ENCODE results near the gene ZMYND19.
A peak's percentile ranks its signal among the peaks of the same experiment; 100 is the strongest.

The ZMYND19 gene

GRCh38 chr9:137590469-137591383 is at the start of gene ZMYND19:
TSS of gene ZMYND19 (minus strand) at chr9:137590512. CDS start at chr9:137590263, 249 bp downstream.
- Histone ChIP-seq H3K27me3 (peaks cover 4% of the 10 kb centered on the region), H3K4me1 (ENCODE audit: control insufficient read depth in 1 of 2, insufficient read depth in 1 of 2, low read depth in 1 of 2, low read length in 1 of 2) (peaks cover 28 to 33% of the 10 kb centered on the region in 2 experiments), H3K4me3 (ENCODE audit: low read depth in 1 of 2, low read length in 1 of 2) (peak within 1 kb of the TSS; percentile 65 to 83), H3K27ac (peak within 1 kb of the TSS; percentile 70), H3K9me3 (no peaks in the 10 kb centered on the region), H3K36me3 (no peaks in the 10 kb centered on the region)
- TF ChIP-seq CTCF (IDR thresholded peaks at IDR 0.05) = peak; percentile 32

- Histone ChIP-seq H3K36me3 (peaks cover 4% of the 10 kb centered on the region), H3K27ac (peak overlapping the region; percentile 59), H3K4me1 (ENCODE audit: control insufficient read depth in 1 of 2, insufficient read depth in 1 of 2, low read depth in 1 of 2, low read length in 1 of 2) (peaks cover 0 to 6% of the 10 kb centered on the region in 2 experiments), H3K27me3 (no peaks in the 10 kb centered on the region), H3K4me3 (ENCODE audit: low read depth in 1 of 2, low read length in 1 of 2) (no peak overlapping the region), H3K9me3 (no peaks in the 10 kb centered on the region)
- no peak for TF ChIP-seq CTCF (IDR thresholded peaks at IDR 0.05)
These were observed 49.2 kb upstream of the ZMYND19 start for GRCh38 chr9:137639303-137640051.

- no peak for TF ChIP-seq CTCF (IDR thresholded peaks at IDR 0.05)
- no peaks in the 10 kb centered on the region for H3K27me3 ChIP-seq
- peak overlapping the region; percentile 59 for H3K27ac ChIP-seq
- H3K36me3 ChIP-seq = no peaks in the 10 kb centered on the region
- peaks cover 0 to 6% of the 10 kb centered on the region in 2 experiments for H3K4me1 ChIP-seq (ENCODE audit: control insufficient read depth in 1 of 2, insufficient read depth in 1 of 2, low read depth in 1 of 2, low read length in 1 of 2)
- H3K4me3 ChIP-seq (ENCODE audit: low read depth in 1 of 2, low read length in 1 of 2) = no peak overlapping the region
- no peaks in the 10 kb centered on the region for H3K9me3 ChIP-seq
These were observed 48.4 kb upstream of the ZMYND19 start for GRCh38 chr9:137638680-137639079.

GRCh38 chr9:137634016-137634415 is 43.7 kb upstream of the ZMYND19 start:
- H3K9me3 ChIP-seq = no peaks in the 10 kb centered on the region
- no peaks in the 10 kb centered on the region for H3K27me3 ChIP-seq
- no peak overlapping the region for H3K27ac ChIP-seq
- no peak overlapping the region for H3K4me3 ChIP-seq (ENCODE audit: low read depth in 1 of 2, low read length in 1 of 2)
- TF ChIP-seq CTCF (IDR thresholded peaks at IDR 0.05) = no peak
- H3K4me1 ChIP-seq (ENCODE audit: control insufficient read depth in 1 of 2, insufficient read depth in 1 of 2, low read depth in 1 of 2, low read length in 1 of 2) = peaks cover 15 to 32% of the 10 kb centered on the region in 2 experiments
- H3K36me3 ChIP-seq = no peaks in the 10 kb centered on the region

- no peaks in the 10 kb centered on the region for H3K9me3 ChIP-seq
- H3K27ac ChIP-seq = peak overlapping the region; percentile 53
- TF ChIP-seq CTCF (IDR thresholded peaks at IDR 0.05) = no peak
- no peaks in the 10 kb centered on the region for H3K36me3 ChIP-seq
- H3K4me3 ChIP-seq (ENCODE audit: low read depth in 1 of 2, low read length in 1 of 2) = no peak overlapping the region
- no peaks in the 10 kb centered on the region for H3K27me3 ChIP-seq
- H3K4me1 ChIP-seq (ENCODE audit: control insufficient read depth in 1 of 2, insufficient read depth in 1 of 2, low read depth in 1 of 2, low read length in 1 of 2) = peaks cover 28 to 41% of the 10 kb centered on the region in 2 experiments
These were observed 42.2 kb upstream of the ZMYND19 start for GRCh38 chr9:137632230-137633161.
